Suprapubic skin (tissue), 3 donors: ENCODE results near the gene TASP1.

Experiments used
- POLR2AphosphoS5 ChIP-seq, 3 donors: sonication (generic); formaldehyde crosslinking; IDR thresholded peaks; one replicate each; pipeline ENCODE4 v1.6.1; 2017; ENCODE audit warnings: antibody characterized with exemption in 3 of 3
- TF ChIP-seq, protein P1 (sequence below), 2 donors: fragments of 200-600 bp in 1 of 2; fragments of 450-650 bp in 1 of 2; sonication (generic) in 1 of 2; IDR thresholded peaks; one replicate each; pipeline ENCODE4 v1.5.1; 2016 to 2019; ENCODE audit warnings: antibody characterized with exemption in 2 of 2, mild to moderate bottlenecking in 1 of 2, moderate library complexity in 1 of 2

DNA sequence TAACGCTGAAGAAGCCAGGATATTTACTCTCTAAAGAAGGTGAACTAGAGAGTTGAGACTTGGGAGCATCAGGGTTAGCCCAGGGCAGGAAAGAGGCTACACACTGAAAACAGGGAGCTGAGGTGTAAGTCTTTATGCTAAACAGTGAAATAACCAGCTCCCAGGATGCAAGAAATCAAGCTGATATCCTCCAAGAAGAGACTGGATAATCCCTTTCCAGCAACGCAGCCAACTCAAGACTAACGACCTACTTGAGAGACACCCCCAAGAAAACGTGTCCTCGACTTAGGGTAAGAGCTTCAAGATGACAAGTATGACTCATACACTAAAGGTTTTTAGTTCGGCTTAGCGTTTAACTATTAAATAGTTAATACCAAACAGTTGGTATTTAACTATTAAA lies 202.2 kb downstream of the TASP1 start:
- TF ChIP-seq, protein P1, sequence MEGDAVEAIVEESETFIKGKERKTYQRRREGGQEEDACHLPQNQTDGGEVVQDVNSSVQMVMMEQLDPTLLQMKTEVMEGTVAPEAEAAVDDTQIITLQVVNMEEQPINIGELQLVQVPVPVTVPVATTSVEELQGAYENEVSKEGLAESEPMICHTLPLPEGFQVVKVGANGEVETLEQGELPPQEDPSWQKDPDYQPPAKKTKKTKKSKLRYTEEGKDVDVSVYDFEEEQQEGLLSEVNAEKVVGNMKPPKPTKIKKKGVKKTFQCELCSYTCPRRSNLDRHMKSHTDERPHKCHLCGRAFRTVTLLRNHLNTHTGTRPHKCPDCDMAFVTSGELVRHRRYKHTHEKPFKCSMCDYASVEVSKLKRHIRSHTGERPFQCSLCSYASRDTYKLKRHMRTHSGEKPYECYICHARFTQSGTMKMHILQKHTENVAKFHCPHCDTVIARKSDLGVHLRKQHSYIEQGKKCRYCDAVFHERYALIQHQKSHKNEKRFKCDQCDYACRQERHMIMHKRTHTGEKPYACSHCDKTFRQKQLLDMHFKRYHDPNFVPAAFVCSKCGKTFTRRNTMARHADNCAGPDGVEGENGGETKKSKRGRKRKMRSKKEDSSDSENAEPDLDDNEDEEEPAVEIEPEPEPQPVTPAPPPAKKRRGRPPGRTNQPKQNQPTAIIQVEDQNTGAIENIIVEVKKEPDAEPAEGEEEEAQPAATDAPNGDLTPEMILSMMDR (IDR thresholded peaks at IDR 0.05): no peak
- no peak for TF ChIP-seq POLR2AphosphoS5 (IDR thresholded peaks at IDR 0.05)
